ENCODE measurements around the gene ZBED1. TPM values are rescaled to one million over a fixed set of nuclear protein-coding genes. Genes with fewer than 3 reads are reported as not detected.

The ZBED1 gene
- total and polyA plus RNA-seq, 9 of the 15 experiments (the other 6 are each of a cell fraction or from before 2014, with no cell fraction given): 0.61 to 27.6 (median 13.9) TPM

DNA sequence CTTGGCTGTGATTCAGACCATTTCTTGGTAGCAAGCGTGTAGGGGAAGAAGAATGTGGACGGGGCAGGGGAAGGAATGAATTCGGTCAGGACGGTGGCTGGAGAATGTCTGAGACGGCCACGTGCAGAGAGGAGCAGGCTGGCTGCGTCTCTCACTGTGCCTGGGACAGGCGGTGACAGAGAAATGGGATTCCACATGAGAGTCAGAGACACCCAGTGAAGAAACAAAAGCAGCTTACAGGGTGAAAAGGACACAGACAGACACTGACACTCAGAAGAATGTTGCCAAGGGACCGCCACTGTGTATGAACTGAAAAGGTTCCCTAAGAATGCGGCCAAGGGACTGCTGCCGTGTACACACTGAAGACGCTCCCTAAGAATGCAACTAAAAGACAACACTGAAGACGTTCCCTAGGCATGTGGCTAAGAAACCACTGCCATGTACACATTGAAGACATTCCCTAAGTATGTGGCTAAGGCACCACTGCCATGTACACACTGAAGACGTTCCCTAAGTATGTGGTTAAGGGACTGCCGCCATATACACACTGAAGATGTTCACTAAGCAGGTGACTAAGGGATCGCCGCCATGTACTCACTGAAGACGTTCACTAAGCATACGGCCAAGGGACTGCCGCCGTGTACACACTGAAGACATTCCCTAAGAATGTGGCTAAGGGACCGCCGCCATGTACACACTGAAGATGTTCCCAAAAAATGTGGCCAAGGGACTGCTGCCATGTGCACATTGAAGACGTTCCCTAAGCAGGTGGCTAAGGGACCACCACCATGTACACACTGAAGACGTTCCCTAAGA is 49.1 kb downstream of the ZBED1 start (continued):
- TF ChIP-seq, protein P1, sequence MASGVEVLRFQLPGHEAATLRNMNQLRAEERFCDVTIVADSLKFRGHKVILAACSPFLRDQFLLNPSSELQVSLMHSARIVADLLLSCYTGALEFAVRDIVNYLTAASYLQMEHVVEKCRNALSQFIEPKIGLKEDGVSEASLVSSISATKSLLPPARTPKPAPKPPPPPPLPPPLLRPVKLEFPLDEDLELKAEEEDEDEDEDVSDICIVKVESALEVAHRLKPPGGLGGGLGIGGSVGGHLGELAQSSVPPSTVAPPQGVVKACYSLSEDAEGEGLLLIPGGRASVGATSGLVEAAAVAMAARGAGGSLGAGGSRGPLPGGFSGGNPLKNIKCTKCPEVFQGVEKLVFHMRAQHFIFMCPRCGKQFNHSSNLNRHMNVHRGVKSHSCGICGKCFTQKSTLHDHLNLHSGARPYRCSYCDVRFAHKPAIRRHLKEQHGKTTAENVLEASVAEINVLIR (CRISPR knock-in tag; IDR thresholded peaks at IDR 0.05): no peak
- TF ChIP-seq, protein P2, sequence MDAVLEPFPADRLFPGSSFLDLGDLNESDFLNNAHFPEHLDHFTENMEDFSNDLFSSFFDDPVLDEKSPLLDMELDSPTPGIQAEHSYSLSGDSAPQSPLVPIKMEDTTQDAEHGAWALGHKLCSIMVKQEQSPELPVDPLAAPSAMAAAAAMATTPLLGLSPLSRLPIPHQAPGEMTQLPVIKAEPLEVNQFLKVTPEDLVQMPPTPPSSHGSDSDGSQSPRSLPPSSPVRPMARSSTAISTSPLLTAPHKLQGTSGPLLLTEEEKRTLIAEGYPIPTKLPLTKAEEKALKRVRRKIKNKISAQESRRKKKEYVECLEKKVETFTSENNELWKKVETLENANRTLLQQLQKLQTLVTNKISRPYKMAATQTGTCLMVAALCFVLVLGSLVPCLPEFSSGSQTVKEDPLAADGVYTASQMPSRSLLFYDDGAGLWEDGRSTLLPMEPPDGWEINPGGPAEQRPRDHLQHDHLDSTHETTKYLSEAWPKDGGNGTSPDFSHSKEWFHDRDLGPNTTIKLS (IDR thresholded peaks at IDR 0.05; ENCODE audit: borderline replicate concordance, low read depth): peak; percentile 60; the same call in 1 of the 2 replicates
- TF ChIP-seq LCOR (CRISPR knock-in tag; IDR thresholded peaks at IDR 0.05): peak; percentile 96
- no peak for TF ChIP-seq PRPF4 (IDR thresholded peaks at IDR 0.05; ENCODE audit: insufficient read depth, low read depth, low read length, poor library complexity, severe bottlenecking)
- peak in 1 of 2 experiments; percentile 100; a peak in 2 of 4 replicates for TF ChIP-seq KDM1A (IDR thresholded peaks at IDR 0.05)
- TF ChIP-seq BCL6 (CRISPR knock-in tag; IDR thresholded peaks at IDR 0.05): no peak
- TF ChIP-seq NR2F6 (CRISPR knock-in tag; IDR thresholded peaks at IDR 0.05): no peak
- TF ChIP-seq HDAC1 (IDR thresholded peaks at IDR 0.05): 0 out of 4 replicates have a peak, but pooled peaks of 1 of the 2 experiments have one; percentile 11
- TF ChIP-seq, protein P3, sequence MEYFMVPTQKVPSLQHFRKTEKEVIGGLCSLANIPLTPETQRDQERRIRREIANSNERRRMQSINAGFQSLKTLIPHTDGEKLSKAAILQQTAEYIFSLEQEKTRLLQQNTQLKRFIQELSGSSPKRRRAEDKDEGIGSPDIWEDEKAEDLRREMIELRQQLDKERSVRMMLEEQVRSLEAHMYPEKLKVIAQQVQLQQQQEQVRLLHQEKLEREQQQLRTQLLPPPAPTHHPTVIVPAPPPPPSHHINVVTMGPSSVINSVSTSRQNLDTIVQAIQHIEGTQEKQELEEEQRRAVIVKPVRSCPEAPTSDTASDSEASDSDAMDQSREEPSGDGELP (CRISPR knock-in tag; IDR thresholded peaks at IDR 0.05; ENCODE audit: borderline replicate concordance): peak; percentile 47; the same call in 1 of the 2 replicates
- 0 out of 2 replicates have a peak, but pooled peaks have one; percentile 75 for TF ChIP-seq FOXP1 (CRISPR knock-in tag; IDR thresholded peaks at IDR 0.05)
- TF ChIP-seq MXI1 (IDR thresholded peaks at IDR 0.05; ENCODE audit: low read depth, low read length): 0 out of 2 replicates have a peak, but pooled peaks have one; percentile 8
- TF ChIP-seq, protein P4, sequence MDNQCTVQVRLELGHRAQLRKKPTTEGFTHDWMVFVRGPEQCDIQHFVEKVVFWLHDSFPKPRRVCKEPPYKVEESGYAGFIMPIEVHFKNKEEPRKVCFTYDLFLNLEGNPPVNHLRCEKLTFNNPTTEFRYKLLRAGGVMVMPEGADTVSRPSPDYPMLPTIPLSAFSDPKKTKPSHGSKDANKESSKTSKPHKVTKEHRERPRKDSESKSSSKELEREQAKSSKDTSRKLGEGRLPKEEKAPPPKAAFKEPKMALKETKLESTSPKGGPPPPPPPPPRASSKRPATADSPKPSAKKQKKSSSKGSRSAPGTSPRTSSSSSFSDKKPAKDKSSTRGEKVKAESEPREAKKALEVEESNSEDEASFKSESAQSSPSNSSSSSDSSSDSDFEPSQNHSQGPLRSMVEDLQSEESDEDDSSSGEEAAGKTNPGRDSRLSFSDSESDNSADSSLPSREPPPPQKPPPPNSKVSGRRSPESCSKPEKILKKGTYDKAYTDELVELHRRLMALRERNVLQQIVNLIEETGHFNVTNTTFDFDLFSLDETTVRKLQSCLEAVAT (IDR thresholded peaks at IDR 0.05): peak in 1 of 2 experiments; percentile 72; a peak in 2 of 4 replicates
- TF ChIP-seq HEY1 (CRISPR knock-in tag; IDR thresholded peaks at IDR 0.05; ENCODE audit: borderline replicate concordance): no peak
- TF ChIP-seq SMC3 (conservative IDR thresholded peaks at IDR 0.05; ENCODE audit: insufficient read depth, low read depth, low read length): no peak
- TF ChIP-seq ETS2 (tag; IDR thresholded peaks at IDR 0.05; ENCODE audit: borderline replicate concordance, poor library complexity, severe bottlenecking): no peak
- TF ChIP-seq RAD21 (CRISPR knock-in tag; conservative IDR thresholded peaks at IDR 0.05 in 1 of 2, IDR thresholded peaks at IDR 0.05 in 1 of 2): peak in 1 of 2 experiments; percentile 41; a peak in 2 of 4 replicates
- TF ChIP-seq, protein P5, sequence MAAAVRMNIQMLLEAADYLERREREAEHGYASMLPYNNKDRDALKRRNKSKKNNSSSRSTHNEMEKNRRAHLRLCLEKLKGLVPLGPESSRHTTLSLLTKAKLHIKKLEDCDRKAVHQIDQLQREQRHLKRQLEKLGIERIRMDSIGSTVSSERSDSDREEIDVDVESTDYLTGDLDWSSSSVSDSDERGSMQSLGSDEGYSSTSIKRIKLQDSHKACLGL (CRISPR knock-in tag; IDR thresholded peaks at IDR 0.05; ENCODE audit: borderline replicate concordance, poor library complexity, severe bottlenecking): no peak
- TF ChIP-seq JUND (IDR thresholded peaks at IDR 0.05; ENCODE audit: borderline replicate concordance, low read depth, low read length): peak; percentile 17; the same call in 1 of the 2 replicates
- peak; percentile 16; the same call in 1 of the 3 replicates for TF ChIP-seq JUND (tag; IDR thresholded peaks at IDR 0.05; ENCODE audit: borderline replicate concordance, low read depth, low read length)
- no peak for TF ChIP-seq TARDBP (IDR thresholded peaks at IDR 0.05)
- no peak for TF ChIP-seq GTF2F1 (IDR thresholded peaks at IDR 0.05; ENCODE audit: low read depth, low read length)
